Measurements from ENCODE around the gene ATP5MK. TPM values are rescaled to one million over a fixed set of nuclear protein-coding genes. Genes with fewer than 3 reads are reported as not detected.
"Not testable (repeated sequence)": the region's sequence is repeated elsewhere in the genome, so short reads cannot be mapped to it uniquely, and the experiment has no call there.

The ATP5MK gene
- total RNA-seq, 1 donor from 2014 or later = 476 TPM

DNA sequence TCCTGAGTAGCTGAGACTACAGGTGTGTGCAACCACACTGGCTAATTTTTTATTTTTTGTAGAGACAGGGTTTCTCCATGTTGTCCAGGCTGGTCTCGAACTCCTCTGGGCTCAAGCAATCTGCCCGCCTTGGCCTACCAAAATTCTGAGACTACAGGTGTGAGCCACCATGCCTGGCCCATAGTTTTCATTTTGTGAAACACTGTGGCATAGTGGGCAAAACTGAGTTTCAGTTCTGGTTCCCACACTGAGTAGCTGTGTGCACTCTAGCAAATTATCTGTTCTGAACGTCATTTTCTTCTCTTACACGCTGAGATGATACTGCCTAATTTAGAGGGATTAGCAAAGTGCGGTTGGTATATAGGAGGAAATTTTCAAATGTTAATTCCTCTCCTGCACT, 13.5 kb downstream of the ATP5MK start:
- Mint-ChIP-seq H3K4me3 (ENCODE audit: low read depth) (no peak overlapping the region), H3K27me3 (ENCODE audit: low read depth) (no peaks in the 10 kb centered on the region), H3K4me1 (ENCODE audit: low read depth) (no peaks in the 10 kb centered on the region), H3K27ac (no peak overlapping the region), H3K36me3 (ENCODE audit: low read depth) (peaks cover 50% of the 10 kb centered on the region), H3K9me3 (no peaks in the 10 kb centered on the region)
- DNase-seq (ENCODE audit: low spot score) = no peak
- intact Hi-C loops (cut with micrococcal nuclease) = no loop called here

DNA sequence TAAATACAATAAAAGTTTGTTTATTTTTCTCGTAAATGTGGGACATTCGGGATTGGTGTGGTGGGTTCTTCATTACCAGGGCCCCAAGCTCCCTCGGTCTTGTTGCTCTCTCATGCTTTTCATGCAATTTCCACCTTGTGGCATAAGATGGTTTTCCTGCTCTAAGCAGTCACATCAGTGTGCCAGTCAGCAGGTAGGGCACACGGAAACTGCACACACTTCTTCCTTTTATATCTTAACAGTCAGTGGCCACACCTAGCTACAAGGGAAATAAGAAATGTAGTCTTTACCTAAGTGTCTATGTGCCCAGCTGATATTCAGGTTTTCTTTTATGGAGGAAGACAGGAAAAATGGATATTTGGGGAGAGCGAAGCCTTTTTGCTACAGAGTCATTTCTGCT, 22.0 kb downstream of the ATP5MK start:
- intact Hi-C loops (cut with micrococcal nuclease) = no loop called here
- Mint-ChIP-seq H3K36me3 (ENCODE audit: low read depth) (peaks cover 39% of the 10 kb centered on the region), H3K27me3 (ENCODE audit: low read depth) (no peaks in the 10 kb centered on the region), H3K27ac (no peak overlapping the region), H3K4me1 (ENCODE audit: low read depth) (peaks cover 13% of the 10 kb centered on the region), H3K4me3 (ENCODE audit: low read depth) (no peak overlapping the region), H3K9me3 (no peaks in the 10 kb centered on the region)
- no peak for DNase-seq (ENCODE audit: low spot score)

DNA sequence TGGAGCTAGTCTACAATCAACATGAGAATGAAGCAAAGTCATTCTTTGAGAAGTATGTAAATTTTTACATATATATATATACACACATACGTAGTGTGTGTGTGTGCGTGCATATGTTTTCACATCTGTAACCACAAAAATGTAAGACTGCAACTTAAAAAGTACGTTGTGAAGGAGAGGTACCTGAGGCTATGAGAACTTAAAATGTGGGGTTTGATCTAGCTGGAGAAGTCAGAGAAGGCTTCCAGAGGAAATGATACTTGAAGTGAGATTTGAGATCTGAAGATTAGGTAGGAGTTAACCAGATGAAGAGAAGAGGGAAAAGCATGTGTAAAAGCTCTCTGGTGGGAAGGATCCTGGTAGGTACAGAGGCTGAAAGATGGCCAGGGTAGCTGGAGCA, 22.7 kb downstream of the ATP5MK start:
- peaks cover 37% of the 10 kb centered on the region for H3K36me3 Mint-ChIP-seq (ENCODE audit: low read depth)
- peak overlapping the region; percentile 58 for H3K27ac Mint-ChIP-seq
- intact Hi-C loops (cut with micrococcal nuclease) = no loop called here
- no peaks in the 10 kb centered on the region for H3K9me3 Mint-ChIP-seq
- H3K4me1 Mint-ChIP-seq (ENCODE audit: low read depth) = peaks cover 13% of the 10 kb centered on the region
- H3K27me3 Mint-ChIP-seq (ENCODE audit: low read depth) = no peaks in the 10 kb centered on the region
- DNase-seq (ENCODE audit: low spot score) = no peak
- no peak overlapping the region for H3K4me3 Mint-ChIP-seq (ENCODE audit: low read depth)

DNA sequence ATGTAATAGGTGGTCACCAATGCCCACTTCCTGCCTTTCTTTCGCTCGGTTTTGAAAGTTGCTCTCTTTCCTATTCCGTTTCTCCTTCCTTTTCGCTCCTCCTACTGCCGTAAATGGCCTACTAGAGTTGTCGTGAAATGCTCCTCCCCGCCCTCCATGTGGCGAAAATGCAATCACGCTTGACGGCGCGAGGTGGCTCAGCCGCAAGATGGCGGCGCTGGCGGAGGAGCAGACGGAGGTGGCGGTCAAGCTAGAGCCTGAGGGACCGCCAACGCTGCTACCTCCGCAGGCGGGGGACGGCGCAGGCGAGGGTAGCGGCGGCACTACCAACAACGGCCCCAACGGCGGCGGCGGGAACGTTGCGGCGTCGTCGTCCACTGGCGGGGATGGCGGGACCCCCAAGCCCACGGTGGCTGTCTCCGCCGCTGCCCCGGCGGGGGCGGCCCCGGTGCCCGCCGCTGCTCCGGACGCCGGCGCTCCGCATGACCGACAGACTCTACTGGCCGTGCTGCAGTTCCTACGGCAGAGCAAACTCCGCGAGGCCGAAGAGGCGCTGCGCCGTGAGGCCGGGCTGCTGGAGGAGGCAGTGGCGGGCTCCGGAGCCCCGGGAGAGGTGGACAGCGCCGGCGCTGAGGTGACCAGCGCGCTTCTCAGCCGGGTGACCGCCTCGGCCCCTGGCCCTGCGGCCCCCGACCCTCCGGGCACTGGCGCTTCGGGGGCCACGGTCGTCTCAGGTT, 28.3 kb downstream of the ATP5MK start, which contains the start of gene TAF5:
TAF5 (plus strand) TSS at position 195 of the 737 bp plus-strand sequence; CDS start at position 209, 14 bp downstream.
- peak within 1 kb of the TSS; percentile 90 for H3K4me3 Mint-ChIP-seq (ENCODE audit: low read depth)
- intact Hi-C loops (cut with micrococcal nuclease) = loop anchor here (1.0 kb wide), 3 partner anchors 17 to 450 kb away; partner anchors contain the start of genes ATP5MK, CNNM2, PCGF6 and PDCD11
- no peaks in the 10 kb centered on the region for H3K27me3 Mint-ChIP-seq (ENCODE audit: low read depth)
- DNase-seq (ENCODE audit: low spot score) = peak; percentile 90
- H3K9me3 Mint-ChIP-seq = no peaks in the 10 kb centered on the region
- peaks cover 5% of the 10 kb centered on the region for H3K36me3 Mint-ChIP-seq (ENCODE audit: low read depth)
- peak within 1 kb of the TSS; percentile 92 for H3K27ac Mint-ChIP-seq
- peaks cover 8% of the 10 kb centered on the region for H3K4me1 Mint-ChIP-seq (ENCODE audit: low read depth)

DNA sequence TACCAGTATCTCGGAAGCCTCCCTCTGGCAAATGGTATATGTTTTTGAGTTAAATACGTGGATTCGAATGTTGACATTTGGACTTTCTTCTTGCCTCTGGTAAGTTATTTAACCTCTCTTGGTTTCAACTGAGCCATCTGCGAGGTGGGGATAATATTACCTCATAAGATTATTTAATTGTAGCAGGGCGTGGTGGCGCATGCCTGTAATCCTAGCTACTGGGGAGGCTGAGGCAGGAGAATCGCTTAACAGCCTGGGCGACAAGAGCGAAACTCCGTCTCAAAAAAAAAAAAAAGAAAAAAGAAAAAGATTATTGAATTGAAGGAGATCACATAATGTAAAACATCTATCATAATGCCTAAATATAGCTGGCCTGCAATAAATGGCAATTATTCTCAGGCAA, 28.9 kb downstream of the ATP5MK start:
- H3K27ac Mint-ChIP-seq = peak overlapping the region; percentile 88
- intact Hi-C loops (cut with micrococcal nuclease) = no loop called here
- H3K9me3 Mint-ChIP-seq = no peaks in the 10 kb centered on the region
- H3K4me3 Mint-ChIP-seq (ENCODE audit: low read depth) = peak overlapping the region; percentile 88
- peaks cover 8% of the 10 kb centered on the region for H3K4me1 Mint-ChIP-seq (ENCODE audit: low read depth)
- no peaks in the 10 kb centered on the region for H3K27me3 Mint-ChIP-seq (ENCODE audit: low read depth)
- DNase-seq (ENCODE audit: low spot score) = no peak
- peaks cover 5% of the 10 kb centered on the region for H3K36me3 Mint-ChIP-seq (ENCODE audit: low read depth)

DNA sequence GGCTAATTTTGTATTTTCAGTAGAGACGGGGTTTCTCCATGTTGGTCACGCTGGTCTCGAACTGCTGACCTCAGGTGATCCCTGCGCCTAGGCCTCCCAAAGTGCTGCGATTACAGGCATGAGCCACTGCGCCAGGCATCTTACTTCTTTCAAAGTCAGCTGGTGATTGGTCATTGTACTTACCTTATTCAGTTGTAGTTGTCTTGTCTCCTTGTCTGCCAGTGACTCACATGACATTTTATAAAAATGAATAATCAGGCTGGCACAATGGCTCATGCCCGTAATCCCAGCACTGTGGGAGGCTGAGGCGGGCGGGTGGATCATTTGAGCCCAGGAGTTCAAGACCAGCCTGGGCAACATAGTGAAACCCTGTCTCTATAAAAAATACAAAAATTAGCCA, 35.5 kb downstream of the ATP5MK start:
- H3K27ac Mint-ChIP-seq; DNase-seq (ENCODE audit: low spot score); H3K36me3 Mint-ChIP-seq (ENCODE audit: low read depth); H3K27me3 Mint-ChIP-seq (ENCODE audit: low read depth); H3K4me1 Mint-ChIP-seq (ENCODE audit: low read depth); H3K4me3 Mint-ChIP-seq (ENCODE audit: low read depth); intact Hi-C loops (cut with micrococcal nuclease); H3K9me3 Mint-ChIP-seq: not testable (repeated sequence)

DNA sequence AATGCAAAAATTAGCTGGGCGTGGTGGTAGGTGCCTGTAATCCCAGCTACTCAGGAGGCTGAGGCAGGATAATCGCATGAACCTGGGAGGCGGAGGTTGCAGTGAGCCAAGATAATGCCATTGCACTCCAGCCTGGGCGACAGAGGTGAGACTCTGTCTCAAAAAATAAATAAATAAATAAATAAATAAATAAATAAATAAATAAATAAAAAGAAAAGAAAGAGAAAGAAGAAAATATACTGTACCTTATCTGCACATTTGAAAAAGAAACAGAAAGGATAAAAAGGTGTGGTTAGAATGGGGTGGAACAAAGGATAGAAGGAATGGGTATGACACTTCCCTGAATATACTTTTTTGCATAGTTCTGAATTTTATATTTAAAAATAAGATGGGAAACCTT, 36.8 kb downstream of the ATP5MK start:
- H3K27ac Mint-ChIP-seq; H3K4me3 Mint-ChIP-seq (ENCODE audit: low read depth): not testable (repeated sequence)

DNA sequence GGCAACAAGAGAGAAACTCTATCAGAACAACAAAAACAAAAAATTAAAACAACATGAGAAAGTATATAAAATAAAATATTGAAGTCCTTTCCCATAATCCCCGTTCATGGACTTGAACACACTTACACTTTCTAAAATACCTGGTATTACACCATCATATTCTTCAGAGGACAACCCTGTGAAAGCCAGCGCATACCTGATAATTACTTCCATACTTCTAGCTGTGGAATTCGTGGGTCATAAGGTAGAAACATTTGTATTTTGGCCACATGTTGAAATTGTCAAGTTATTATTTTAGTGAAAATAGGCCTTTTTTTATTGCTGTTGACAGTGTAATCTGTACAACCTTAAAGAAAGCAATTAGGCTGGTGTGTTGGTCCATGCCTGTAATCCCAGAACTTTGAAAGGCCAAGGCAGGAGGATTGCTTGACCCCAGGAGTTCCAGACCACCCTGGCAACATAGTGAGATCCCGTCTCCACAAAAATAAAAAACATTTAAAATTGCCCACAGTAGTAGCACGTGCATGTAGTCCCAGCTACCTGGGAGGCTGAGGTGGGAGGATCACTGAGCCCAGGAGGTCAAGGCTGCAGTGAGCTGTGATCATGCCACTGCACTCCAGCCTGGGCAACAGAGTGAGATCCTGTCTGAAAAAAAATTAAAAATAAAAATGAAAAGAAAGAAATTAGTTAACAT, 40.2 kb downstream of the ATP5MK start:
- H3K27ac Mint-ChIP-seq = no peak overlapping the region

More for the DNA sequence above, 36.8 kb downstream of the ATP5MK start:
- H3K36me3 Mint-ChIP-seq (ENCODE audit: low read depth); H3K9me3 Mint-ChIP-seq; intact Hi-C loops (cut with micrococcal nuclease); H3K27me3 Mint-ChIP-seq (ENCODE audit: low read depth); DNase-seq (ENCODE audit: low spot score); H3K4me1 Mint-ChIP-seq (ENCODE audit: low read depth): not testable (repeated sequence)

DNA sequence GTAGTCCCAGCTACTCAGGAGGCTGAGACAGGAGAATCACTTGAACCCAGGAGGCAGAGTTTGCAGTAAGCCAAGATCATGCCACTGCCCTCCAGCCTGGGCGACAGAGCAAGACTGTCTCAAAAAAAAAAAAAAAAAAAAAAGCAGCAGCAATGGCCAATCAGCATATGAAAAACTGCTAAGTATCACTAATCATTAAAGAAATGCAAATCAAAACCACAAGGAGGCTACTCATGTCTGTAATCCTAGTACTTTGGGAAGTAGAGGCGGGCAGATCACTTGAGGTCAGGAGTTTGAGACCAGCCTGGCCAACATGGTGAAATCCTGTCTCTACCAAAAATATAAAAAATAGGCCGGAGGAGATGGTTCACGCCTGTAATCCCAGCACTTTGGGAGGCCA, 41.7 kb downstream of the ATP5MK start:
- H3K4me1 Mint-ChIP-seq (ENCODE audit: low read depth); H3K9me3 Mint-ChIP-seq; intact Hi-C loops (cut with micrococcal nuclease); H3K27me3 Mint-ChIP-seq (ENCODE audit: low read depth); DNase-seq (ENCODE audit: low spot score); H3K4me3 Mint-ChIP-seq (ENCODE audit: low read depth); H3K36me3 Mint-ChIP-seq (ENCODE audit: low read depth); H3K27ac Mint-ChIP-seq: not testable (repeated sequence)

More for the DNA sequence above, 40.2 kb downstream of the ATP5MK start:
- intact Hi-C loops (cut with micrococcal nuclease) = no loop called here
- Mint-ChIP-seq H3K27me3 (ENCODE audit: low read depth) (no peaks in the 10 kb centered on the region), H3K9me3 (no peaks in the 10 kb centered on the region), H3K4me3 (ENCODE audit: low read depth) (no peak overlapping the region), H3K36me3 (ENCODE audit: low read depth) (no peaks in the 10 kb centered on the region), H3K4me1 (ENCODE audit: low read depth) (peaks cover 1% of the 10 kb centered on the region)
- DNase-seq (ENCODE audit: low spot score) = no peak

DNA sequence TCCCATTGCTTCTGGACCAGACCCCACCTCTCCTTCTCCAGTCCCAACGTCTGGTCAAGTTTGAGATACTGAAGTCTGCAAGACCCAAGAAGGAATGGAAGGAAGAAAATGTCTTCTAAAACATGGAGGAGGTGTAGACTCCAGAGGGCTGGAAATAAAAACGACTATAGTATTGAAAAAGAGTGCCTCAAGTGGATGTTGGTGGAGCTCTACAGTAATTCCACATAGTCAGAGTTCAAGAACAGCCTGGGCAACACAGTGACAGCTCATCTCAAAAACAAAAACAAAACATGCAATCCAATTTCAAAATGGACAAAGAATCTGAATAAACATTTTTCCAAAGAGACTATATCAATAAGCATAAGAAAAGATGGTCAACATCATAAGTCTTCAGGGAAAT, 43.0 kb downstream of the ATP5MK start:
- intact Hi-C loops (cut with micrococcal nuclease) = no loop called here
- DNase-seq (ENCODE audit: low spot score) = no peak
- no peaks in the 10 kb centered on the region for H3K27me3 Mint-ChIP-seq (ENCODE audit: low read depth)
- peaks cover 6% of the 10 kb centered on the region for H3K4me1 Mint-ChIP-seq (ENCODE audit: low read depth)
- H3K27ac Mint-ChIP-seq = no peak overlapping the region
- peaks cover 5% of the 10 kb centered on the region for H3K36me3 Mint-ChIP-seq (ENCODE audit: low read depth)
- H3K4me3 Mint-ChIP-seq (ENCODE audit: low read depth) = no peak overlapping the region
- no peaks in the 10 kb centered on the region for H3K9me3 Mint-ChIP-seq

DNA sequence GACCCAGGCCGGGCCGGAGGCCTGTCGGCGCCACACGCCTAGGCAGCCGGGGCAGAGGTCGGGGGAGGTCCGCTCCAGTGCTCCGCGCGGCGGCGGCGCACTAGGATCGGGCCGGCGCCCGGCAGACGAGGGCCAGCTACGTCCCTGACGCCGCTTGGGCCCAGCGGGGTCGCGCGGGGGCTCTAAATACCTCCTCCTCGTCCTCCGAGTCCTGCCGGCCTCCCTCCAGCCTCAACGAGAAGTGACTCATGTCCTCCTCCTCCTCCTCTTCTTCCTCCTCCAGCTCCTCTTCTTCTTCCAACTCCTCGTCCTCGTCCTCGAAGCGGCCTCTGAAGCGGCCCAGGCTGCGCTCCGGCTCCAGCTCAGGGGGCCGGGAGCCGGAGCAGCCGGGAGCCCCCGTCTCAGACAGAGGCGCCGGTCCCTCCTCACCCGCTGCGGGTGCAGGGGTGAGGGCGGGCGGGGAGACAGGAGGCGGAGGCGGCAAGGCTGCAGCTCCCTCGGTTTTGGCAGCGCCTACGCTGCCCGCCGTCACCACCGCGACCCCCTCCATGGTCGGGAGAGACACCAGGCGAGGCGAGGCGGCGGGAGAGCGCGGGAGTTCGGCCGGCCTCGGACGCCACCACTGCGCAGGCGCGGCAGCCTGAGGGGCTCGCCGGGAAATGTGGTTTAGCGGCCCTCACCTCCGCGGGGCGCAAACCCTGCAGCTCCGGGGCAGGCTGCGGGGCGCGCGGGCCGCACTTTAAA, 45.6 kb downstream of the ATP5MK start, which contains the start of gene PCGF6:
PCGF6 (minus strand) TSS at position 624 of the 744 bp plus-strand sequence; CDS start at position 550, 74 bp downstream.
- Mint-ChIP-seq H3K27ac (peak within 1 kb of the TSS; percentile 92), H3K36me3 (ENCODE audit: low read depth) (peaks cover 12% of the 10 kb centered on the region), H3K27me3 (ENCODE audit: low read depth) (no peaks in the 10 kb centered on the region), H3K4me3 (ENCODE audit: low read depth) (peak within 1 kb of the TSS; percentile 96), H3K4me1 (ENCODE audit: low read depth) (peaks cover 6% of the 10 kb centered on the region), H3K9me3 (no peaks in the 10 kb centered on the region)
- peak; percentile 70 for DNase-seq (ENCODE audit: low spot score)
- intact Hi-C loops (cut with micrococcal nuclease) = loop anchor here (1.0 kb wide), 1 partner anchor 18 kb away; no protein-coding TSS in a partner anchor

DNA sequence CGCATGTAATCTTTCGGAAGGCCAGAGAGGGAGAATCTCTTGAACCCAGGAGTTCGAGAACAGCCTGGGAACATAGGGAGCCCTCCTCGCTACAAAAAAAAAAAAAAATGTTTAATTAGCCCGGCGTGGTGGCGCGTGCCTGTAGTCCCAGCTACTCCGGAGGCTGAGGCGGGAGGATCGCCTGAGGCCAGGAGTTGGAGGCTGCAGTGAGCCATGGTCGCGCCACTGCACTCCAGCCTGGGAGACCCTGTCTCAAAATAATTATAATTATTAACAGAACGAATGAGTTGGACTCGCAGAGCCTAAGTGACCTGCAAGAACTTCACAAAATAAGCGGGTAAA, 46.1 kb downstream of the ATP5MK start:
- H3K27ac Mint-ChIP-seq = peak overlapping the region; percentile 60
- no peak for DNase-seq (ENCODE audit: low spot score)
- no peaks in the 10 kb centered on the region for H3K27me3 Mint-ChIP-seq (ENCODE audit: low read depth)
- intact Hi-C loops (cut with micrococcal nuclease) = no loop called here
- H3K36me3 Mint-ChIP-seq (ENCODE audit: low read depth) = peaks cover 16% of the 10 kb centered on the region
- peaks cover 6% of the 10 kb centered on the region for H3K4me1 Mint-ChIP-seq (ENCODE audit: low read depth)
- no peaks in the 10 kb centered on the region for H3K9me3 Mint-ChIP-seq
- peak overlapping the region; percentile 96 for H3K4me3 Mint-ChIP-seq (ENCODE audit: low read depth)
